Esophagus (tissue), 2 donors: ENCODE measurements around the gene GLS2. TPM values are rescaled to one million over a fixed set of nuclear protein-coding genes. Genes with fewer than 3 reads are reported as not detected.
A peak's percentile ranks its signal among the peaks of the same experiment; 100 is the strongest.
"Not testable (repeated sequence)": the region's sequence is repeated elsewhere in the genome, so short reads cannot be mapped to it uniquely, and the experiment has no call there.

Experiments
- H3K27ac ChIP-seq, 2 donors: one replicate each; pipeline ENCODE4 v1.5.1; 2013; ENCODE audit warnings: low read depth in 2 of 2, mild to moderate bottlenecking in 2 of 2, inconsistent platforms in 1 of 2, low read length in 1 of 2, moderate library complexity in 1 of 2
- H3K27me3 ChIP-seq, 2 donors: one replicate each; pipeline ENCODE4 v1.6.1; 2013; ENCODE audit warnings: low read length in 2 of 2, control low read depth in 1 of 2, mild to moderate bottlenecking in 1 of 2; ENCODE audit not compliant: insufficient read depth in 2 of 2, control insufficient read depth in 1 of 2
- H3K36me3 ChIP-seq, 2 donors: one replicate each; pipeline ENCODE4 v1.6.1; 2013; ENCODE audit warnings: low read length in 1 of 2; ENCODE audit not compliant: control insufficient read depth in 2 of 2, insufficient read depth in 2 of 2
- H3K4me1 ChIP-seq, 2 donors: one replicate each; pipeline ENCODE4 v1.6.1; 2013; ENCODE audit warnings: low read length in 1 of 2; ENCODE audit not compliant: control insufficient read depth in 2 of 2, insufficient read depth in 2 of 2
- H3K4me3 ChIP-seq, 2 donors: one replicate each; pipeline ENCODE4 v1.5.1; 2013; ENCODE audit warnings: low read length in 2 of 2, mild to moderate bottlenecking in 2 of 2, low read depth in 1 of 2, moderate library complexity in 1 of 2
- H3K9me3 ChIP-seq, 2 donors: one replicate each; pipeline ENCODE4 v1.6.1; 2013; ENCODE audit warnings: mild to moderate bottlenecking in 2 of 2, low read depth in 1 of 2, low read length in 1 of 2, moderate library complexity in 1 of 2; ENCODE audit not compliant: control insufficient read depth in 2 of 2, insufficient read depth in 1 of 2
- WGBS, 2 donors: extraction: QIAGEN DNeasy Blood & Tissue Kit; methylation state at CpG; one replicate each; pipeline ENCODE4 v1.1.7; 2013; 5-methylcytosine and 5-hydroxymethylcytosine counted together
- polyA plus RNA-seq, 2 donors: library from polyadenylated mRNA; stranded (reverse); fragments of 200-250 nt; gene quantifications; one replicate each; pipeline ENCODE4 v1.2.3, GENCODE V29; 2013
- donor health status: healthy with polysubstance abuse.
- donor health status: Bipolar disorder and iron deficiency.

Gene GLS2
- polyA plus RNA-seq, 2 donors, result 3.6 to 4.2 TPM

GRCh38 chr12:56520506-56520905, 32.5 kb upstream of the GLS2 start:
- no peak overlapping the region for H3K4me3 ChIP-seq
- H3K4me1 ChIP-seq, result no peaks in the 10 kb centered on the region
- no peaks in the 10 kb centered on the region for H3K27me3 ChIP-seq
- no peaks in the 10 kb centered on the region for H3K9me3 ChIP-seq
- no peaks in the 10 kb centered on the region for H3K36me3 ChIP-seq
- peak overlapping the region in 1 of 2 donors; percentile 47 for H3K27ac ChIP-seq
- WGBS, 2 donors, result 56 to 57% methylated on average over 1 of the region's 1 CpG

DNA sequence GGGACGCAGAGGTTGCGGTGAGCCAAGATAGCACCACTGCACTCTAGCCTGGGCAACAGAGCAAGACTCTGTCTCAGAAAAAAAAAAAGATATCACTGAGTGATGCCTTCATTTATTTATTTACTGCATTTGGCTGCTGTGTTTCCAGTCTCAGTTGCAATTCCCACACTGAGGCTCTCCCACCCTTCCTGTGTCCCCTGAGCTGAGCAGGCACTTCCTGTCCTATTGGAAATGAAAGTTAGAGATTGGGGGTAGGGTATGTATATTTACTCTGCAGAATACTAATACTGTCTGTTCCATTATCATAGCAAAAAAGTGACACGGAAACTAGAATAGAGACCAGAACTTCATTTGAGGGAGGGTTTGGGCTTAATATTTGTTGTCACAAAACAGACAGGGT, 32.1 kb upstream of the GLS2 start:
- 80 to 87% methylated on average over 3 of the region's 3 CpGs for WGBS, 2 donors
- Histone ChIP-seq H3K4me1 (no peaks in the 10 kb centered on the region), H3K4me3 (no peak overlapping the region), H3K36me3 (no peaks in the 10 kb centered on the region), H3K27ac (no peak overlapping the region), H3K9me3 (no peaks in the 10 kb centered on the region), H3K27me3 (no peaks in the 10 kb centered on the region)

GRCh38 chr12:56518570-56518969, 30.6 kb upstream of the GLS2 start:
- no peak overlapping the region for H3K4me3 ChIP-seq
- WGBS, 2 donors, result 54 to 59% methylated on average over 2 of the region's 2 CpGs
- H3K36me3 ChIP-seq, result no peaks in the 10 kb centered on the region
- H3K27ac ChIP-seq, result no peak overlapping the region
- no peaks in the 10 kb centered on the region for H3K4me1 ChIP-seq
- H3K9me3 ChIP-seq, result no peaks in the 10 kb centered on the region
- no peaks in the 10 kb centered on the region for H3K27me3 ChIP-seq

DNA sequence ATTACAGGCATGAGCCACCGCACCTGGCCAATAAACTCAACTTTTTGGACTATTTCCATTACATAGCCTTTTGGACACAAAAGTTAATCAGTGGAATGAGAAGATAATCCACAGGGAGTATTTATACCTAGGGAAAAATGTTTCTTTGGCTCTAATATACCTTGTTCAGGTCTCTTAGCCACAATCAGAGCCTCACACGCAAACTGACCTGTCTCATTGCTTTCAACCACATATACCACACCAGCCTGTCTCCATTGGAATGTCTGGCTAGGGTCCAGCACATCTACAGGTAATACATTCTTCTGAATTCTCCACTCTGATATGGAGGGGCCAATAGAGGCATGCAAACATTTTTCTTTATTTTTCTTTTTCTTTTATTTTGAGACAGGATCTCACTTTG, 29.9 kb upstream of the GLS2 start:
- Histone ChIP-seq H3K9me3 (no peaks in the 10 kb centered on the region), H3K4me1 (no peaks in the 10 kb centered on the region), H3K27me3 (no peaks in the 10 kb centered on the region), H3K4me3 (no peak overlapping the region), H3K27ac (no peak overlapping the region), H3K36me3 (no peaks in the 10 kb centered on the region)
- 82 to 84% methylated on average over 2 of the region's 2 CpGs for WGBS, 2 donors

DNA sequence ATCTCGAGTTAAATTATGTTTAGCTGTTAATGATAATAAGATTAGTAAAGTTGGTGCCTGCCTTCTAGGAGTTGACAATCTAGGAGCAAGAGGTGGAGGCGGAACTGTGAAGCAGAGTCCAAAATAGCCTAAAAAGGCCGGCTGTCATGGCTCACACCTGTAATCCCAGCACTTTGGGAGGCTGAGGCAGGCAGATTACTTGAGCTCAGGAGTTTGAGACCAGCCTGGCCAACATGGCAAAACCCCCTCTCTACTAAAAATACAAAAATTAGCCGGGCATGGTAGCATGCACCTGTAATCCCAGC, 26.0 kb upstream of the GLS2 start:
- not testable (repeated sequence) for H3K36me3 ChIP-seq, H3K27ac ChIP-seq, H3K27me3 ChIP-seq, H3K4me3 ChIP-seq, H3K4me1 ChIP-seq, H3K9me3 ChIP-seq
- 54 to 58% methylated on average over 4 of the region's 4 CpGs for WGBS, 2 donors

DNA sequence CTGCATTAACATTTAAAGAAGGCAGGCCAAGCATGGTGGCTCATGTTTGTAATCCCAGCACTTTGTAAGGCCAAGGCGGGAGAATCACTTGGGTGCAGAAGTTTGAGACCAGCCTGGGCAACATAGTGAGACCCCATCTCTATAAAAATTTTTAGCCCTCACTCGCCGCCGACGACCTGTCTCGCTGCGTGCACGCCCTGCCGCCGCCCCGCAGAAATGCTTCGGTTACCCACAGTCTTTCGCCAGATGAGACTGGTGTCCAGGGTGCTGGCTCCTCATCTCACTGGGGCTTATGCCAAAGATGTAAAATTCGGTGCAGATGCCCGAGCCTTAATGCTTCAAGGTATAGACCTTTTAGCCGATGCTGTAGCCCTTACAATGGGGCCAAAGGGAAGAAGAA, 22.8 kb upstream of the GLS2 start:
- H3K27me3 ChIP-seq, result no peaks in the 10 kb centered on the region
- H3K4me1 ChIP-seq, result no peaks in the 10 kb centered on the region
- no peak overlapping the region for H3K4me3 ChIP-seq
- 92% methylated on average over 16 of the region's 16 CpGs for WGBS, 2 donors
- no peaks in the 10 kb centered on the region for H3K36me3 ChIP-seq
- no peak overlapping the region for H3K27ac ChIP-seq
- no peaks in the 10 kb centered on the region for H3K9me3 ChIP-seq

DNA sequence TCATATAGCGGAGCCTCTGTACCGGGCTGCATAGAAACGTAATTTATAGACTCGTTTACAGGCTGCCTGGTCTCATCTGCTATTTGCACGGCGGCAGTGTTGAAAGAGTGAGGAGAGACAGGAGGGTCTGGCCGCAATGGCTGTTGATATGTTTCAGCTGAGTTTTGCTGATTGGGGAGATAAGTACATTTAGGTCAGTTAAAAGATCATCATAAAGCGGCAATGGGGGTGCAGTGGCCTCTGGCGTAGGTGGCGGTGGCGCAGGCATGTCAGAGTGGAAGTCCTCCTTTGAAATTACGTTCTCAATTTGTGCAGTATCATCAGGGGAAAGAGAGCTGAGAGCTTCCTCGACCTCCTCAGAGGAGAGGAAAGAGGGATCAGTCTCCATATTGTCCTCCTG, 11.9 kb upstream of the GLS2 start:
- H3K27ac ChIP-seq, H3K27me3 ChIP-seq, H3K9me3 ChIP-seq, H3K4me1 ChIP-seq, H3K4me3 ChIP-seq, H3K36me3 ChIP-seq: not testable (repeated sequence)
- 86 to 90% methylated on average over 13 of the region's 13 CpGs for WGBS, 2 donors

GRCh38 chr12:56499452-56499851, 11.5 kb upstream of the GLS2 start:
- 86 to 88% methylated on average over 9 of the region's 9 CpGs for WGBS, 2 donors
- not testable (repeated sequence) for H3K36me3 ChIP-seq, H3K4me3 ChIP-seq, H3K27me3 ChIP-seq, H3K9me3 ChIP-seq, H3K4me1 ChIP-seq, H3K27ac ChIP-seq

DNA sequence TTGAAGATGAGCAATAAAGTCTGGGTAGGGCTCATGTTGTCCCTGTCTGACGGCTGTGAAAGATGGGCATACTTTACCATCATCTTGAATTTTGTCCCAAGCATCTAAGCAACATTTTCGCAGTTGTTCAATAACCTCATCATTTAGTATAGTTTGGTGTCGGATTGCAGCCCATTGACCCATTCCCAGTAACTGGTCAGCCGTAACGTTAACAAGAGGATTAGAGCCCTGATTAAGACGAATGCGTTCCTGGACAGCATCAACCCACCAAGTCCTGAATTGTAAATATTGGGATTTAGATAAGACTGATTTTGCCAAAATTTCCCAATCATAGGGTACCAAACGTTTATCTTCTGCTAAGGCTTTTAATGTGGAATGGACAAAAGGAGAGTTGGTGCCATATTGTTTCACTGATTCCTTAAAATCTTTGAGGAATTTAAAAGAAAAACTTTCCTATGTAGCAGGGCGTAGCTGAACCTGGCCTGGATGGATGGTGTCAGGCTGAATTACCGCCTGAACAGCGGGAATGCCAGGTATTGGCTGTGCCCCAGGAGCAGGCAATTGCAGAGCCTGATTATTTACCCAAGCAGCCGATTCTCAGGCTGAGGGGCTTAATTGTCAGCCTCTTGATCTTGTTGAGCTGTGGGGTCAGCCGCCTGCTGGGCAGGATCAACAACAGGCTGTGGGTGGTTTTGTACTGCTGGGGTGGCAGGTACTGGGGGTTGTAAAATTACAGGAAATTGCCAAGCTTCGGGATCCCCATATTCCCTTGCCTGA, 10.4 kb upstream of the GLS2 start:
- not testable (repeated sequence) for H3K4me3 ChIP-seq, H3K27ac ChIP-seq, H3K4me1 ChIP-seq, H3K27me3 ChIP-seq, H3K9me3 ChIP-seq, H3K36me3 ChIP-seq
- 59 to 65% methylated on average over 14 of the region's 14 CpGs for WGBS, 2 donors

GRCh38 chr12:56496704-56497103, 8.7 kb upstream of the GLS2 start:
- not testable (repeated sequence) for H3K27me3 ChIP-seq
- 13 to 16% methylated on average over 17 of the region's 17 CpGs for WGBS, 2 donors

More at GRCh38 chr12:56496704-56497103, 8.7 kb upstream of the GLS2 start:
- H3K27ac ChIP-seq, H3K36me3 ChIP-seq, H3K4me1 ChIP-seq, H3K9me3 ChIP-seq, H3K4me3 ChIP-seq: not testable (repeated sequence)
